HepG2 (cell line): ENCODE data around the gene CDC14B. TPM values are rescaled to one million over a fixed set of nuclear protein-coding genes. Genes with fewer than 3 reads are reported as not detected.

Experiments used
- ARNTL ChIP-seq: sonication (generic); formaldehyde crosslinking; IDR thresholded peaks from 2 replicates; pipeline ENCODE4 v1.4.0; 2020; ENCODE audit warnings: mild to moderate bottlenecking, missing genetic modification reagents
- BATF2 ChIP-seq: sonication (generic); formaldehyde crosslinking; IDR thresholded peaks from 2 replicates; pipeline ENCODE4 v1.8.0; 2022; ENCODE audit warnings: mild to moderate bottlenecking, missing genetic modification reagents, moderate library complexity
- CAMTA2 ChIP-seq: sonication (generic); formaldehyde crosslinking; IDR thresholded peaks from 2 replicates; pipeline ENCODE4 v1.4.0; 2020; ENCODE audit warnings: mild to moderate bottlenecking, missing genetic modification reagents, borderline replicate concordance
- FOXP4 ChIP-seq: sonication (generic); formaldehyde crosslinking; IDR thresholded peaks from 2 replicates; pipeline ENCODE4 v1.4.0; 2020; ENCODE audit warnings: missing genetic modification reagents
- GATAD1 ChIP-seq: IDR thresholded peaks from 2 replicates; pipeline ENCODE4 v1.6.1; 2016; ENCODE audit warnings: missing genetic modification reagents, missing compliant biosample characterization
- HINFP ChIP-seq: sonication (generic); formaldehyde crosslinking; IDR thresholded peaks from 2 replicates; pipeline ENCODE4 v1.4.0; 2020; ENCODE audit warnings: low read depth, mild to moderate bottlenecking, missing genetic modification reagents
- KLF12 ChIP-seq: sonication (generic); formaldehyde crosslinking; IDR thresholded peaks from 2 replicates; pipeline ENCODE4 v1.4.0; 2020; ENCODE audit warnings: missing genetic modification reagents, borderline replicate concordance
- MYPOP ChIP-seq: sonication (generic); formaldehyde crosslinking; IDR thresholded peaks from 2 replicates; pipeline ENCODE4 v1.8.1; 2023; ENCODE audit warnings: mild to moderate bottlenecking, moderate library complexity, missing genetic modification reagents
- RXRB ChIP-seq: IDR thresholded peaks from 2 replicates; pipeline ENCODE4 v1.6.1; 2016; ENCODE audit warnings: borderline replicate concordance, missing genetic modification reagents, missing compliant biosample characterization
- SMAD3 ChIP-seq: sonication (generic); formaldehyde crosslinking; IDR thresholded peaks from 2 replicates; pipeline ENCODE4 v1.4.0; 2020; ENCODE audit warnings: missing genetic modification reagents
- SMARCC2 ChIP-seq: fragments of 450-650 bp; IDR thresholded peaks from 2 replicates; pipeline ENCODE4 v1.6.1; 2017; ENCODE audit warnings: antibody characterized with exemption, mild to moderate bottlenecking
- SMYD3 ChIP-seq: sonication (generic); formaldehyde crosslinking; IDR thresholded peaks from 2 replicates; pipeline ENCODE4 v1.8.1; 2023; ENCODE audit warnings: mild to moderate bottlenecking, missing genetic modification reagents
- SP1 ChIP-seq, 2 experiments: fragments of 450-650 bp in 1 of 2; sonication (generic) in 1 of 2; formaldehyde crosslinking in 1 of 2; IDR thresholded peaks; 2 replicates each; pipeline versions ENCODE4 v1.4.0 to v1.6.1; 2016 to 2020; ENCODE audit warnings: missing genetic modification reagents in 1 of 2
- SRSF9 ChIP-seq: fragments of 200-400 bp; formaldehyde crosslinking; IDR thresholded peaks from 2 replicates; pipeline ENCODE4 v1.6.1; 2018; ENCODE audit warnings: borderline replicate concordance, mild to moderate bottlenecking, low read depth, low read length; ENCODE audit not compliant: insufficient read depth, poor library complexity, severe bottlenecking
- SSRP1 ChIP-seq: IDR thresholded peaks from 2 replicates; pipeline ENCODE4 v1.6.1; 2016; ENCODE audit warnings: control low read depth
- THAP11 ChIP-seq: IDR thresholded peaks from 2 replicates; pipeline ENCODE4 v1.6.1; 2016; ENCODE audit warnings: missing biosample characterization, missing genetic modification reagents
- UBTF ChIP-seq: sonication (generic); formaldehyde crosslinking; IDR thresholded peaks from 2 replicates; pipeline ENCODE4 v1.4.0; 2020; ENCODE audit warnings: mild to moderate bottlenecking, missing genetic modification reagents
- ZBTB3 ChIP-seq: sonication (generic); formaldehyde crosslinking; IDR thresholded peaks from 2 replicates; pipeline ENCODE4 v1.4.0; 2020; ENCODE audit warnings: low read depth, mild to moderate bottlenecking, moderate library complexity, missing genetic modification reagents, borderline replicate concordance
- ZNF17 ChIP-seq: sonication (generic); formaldehyde crosslinking; IDR thresholded peaks from 2 replicates; pipeline ENCODE4 v1.5.0; 2020; ENCODE audit warnings: mild to moderate bottlenecking, missing genetic modification reagents
- ZNF34 ChIP-seq: sonication (generic); formaldehyde crosslinking; IDR thresholded peaks from 2 replicates; pipeline ENCODE4 v1.4.0; 2020; ENCODE audit warnings: mild to moderate bottlenecking, missing genetic modification reagents, borderline replicate concordance
- ZNF431 ChIP-seq: sonication (generic); formaldehyde crosslinking; IDR thresholded peaks from 2 replicates; pipeline ENCODE4 v1.9.0; 2022; ENCODE audit warnings: missing genetic modification reagents, low read depth, mild to moderate bottlenecking, borderline replicate concordance
- ZSCAN25 ChIP-seq: sonication (generic); formaldehyde crosslinking; IDR thresholded peaks from 2 replicates; pipeline ENCODE4 v1.8.0; 2022; ENCODE audit warnings: mild to moderate bottlenecking, missing genetic modification reagents
- polyA plus RNA-seq, 8 experiments: library from polyadenylated mRNA; depleted of rRNA in 3 of 8; stranded (reverse) in 7 of 8; unstranded in 1 of 8; fragments of >200 nt; fragmentation: Illumina TruSeq in 4 of 8; extraction: Trizol in 4 of 8; gene quantifications; 2 replicates each; pipeline versions ENCODE4 v1.2.1 to v1.2.3, GENCODE V29; 2011 to 2016; ENCODE audit warnings: low read depth in 4 of 8, missing spikeins in 1 of 8, mixed read lengths in 1 of 8; ENCODE audit not compliant: insufficient read depth in 1 of 8
- total RNA-seq, 5 experiments: library from RNA; depleted of rRNA; stranded (reverse); fragments of >200 nt; fragmentation: Illumina TruSeq; extraction: Trizol; gene quantifications; 2 replicates each; pipeline ENCODE4 v1.2.3, GENCODE V29; 2016; ENCODE audit warnings: low read depth in 1 of 5

CDC14B gene
- total and polyA plus RNA-seq, 2 of the 13 experiments (the other 11 are each of a cell fraction or from before 2014, with no cell fraction given): 25.8 to 33.3 TPM

GRCh38 chr9:96491079-96491879 is 128.4 kb downstream of the CDC14B start (continued):
- TF ChIP-seq SMAD3 (CRISPR knock-in tag): no peak
- no peak for TF ChIP-seq SRSF9
- TF ChIP-seq BATF2 (CRISPR knock-in tag): no peak
- no peak for TF ChIP-seq HINFP
- TF ChIP-seq ZNF431: no peak; the same call in 1 of the 2 replicates
- TF ChIP-seq ARNTL (CRISPR knock-in tag): peak; percentile 53; the same call in 1 of the 2 replicates
- TF ChIP-seq RXRB (CRISPR knock-in tag): peak; percentile 93
- no peak for TF ChIP-seq ZNF34
- TF ChIP-seq KLF12 (CRISPR knock-in tag): no peak
- TF ChIP-seq SMYD3 (CRISPR knock-in tag): no peak
- TF ChIP-seq SSRP1 (CRISPR knock-in tag): peak; percentile 36; the same call in 1 of the 2 replicates
- TF ChIP-seq ZBTB3 (CRISPR knock-in tag): no peak
- TF ChIP-seq UBTF (CRISPR knock-in tag): peak; percentile 33
- TF ChIP-seq CAMTA2: no peak
- peak; percentile 47 for TF ChIP-seq GATAD1 (CRISPR knock-in tag)
- TF ChIP-seq THAP11 (CRISPR knock-in tag): peak; percentile 41; the same call in 1 of the 2 replicates
- no peak for TF ChIP-seq ZSCAN25 (CRISPR knock-in tag)
- 0 out of 2 replicates have a peak, but pooled peaks have one; percentile 33 for TF ChIP-seq ZNF17 (CRISPR knock-in tag)
- no peak for TF ChIP-seq SP1 (IDR thresholded peaks at IDR 0.05)
- no peak for TF ChIP-seq SP1 (CRISPR knock-in tag; IDR thresholded peaks at IDR 0.05)
- TF ChIP-seq MYPOP (CRISPR knock-in tag): peak; percentile 40; the same call in 1 of the 2 replicates
- peak; percentile 85 for TF ChIP-seq FOXP4 (CRISPR knock-in tag)
- no peak for TF ChIP-seq SMARCC2
